IPS-NIHi11 (cell line): ENCODE results near the gene YIPF4.
"Not testable (repeated sequence)": the region's sequence is repeated elsewhere in the genome, so short reads cannot be mapped to it uniquely, and the experiment has no call there.

Experiments
- DNase-seq: peaks from one replicate; pipeline ENCODE4 v3.0.0; 2012; ENCODE audit warnings: mixed read lengths, low spot score

Gene YIPF4

DNA sequence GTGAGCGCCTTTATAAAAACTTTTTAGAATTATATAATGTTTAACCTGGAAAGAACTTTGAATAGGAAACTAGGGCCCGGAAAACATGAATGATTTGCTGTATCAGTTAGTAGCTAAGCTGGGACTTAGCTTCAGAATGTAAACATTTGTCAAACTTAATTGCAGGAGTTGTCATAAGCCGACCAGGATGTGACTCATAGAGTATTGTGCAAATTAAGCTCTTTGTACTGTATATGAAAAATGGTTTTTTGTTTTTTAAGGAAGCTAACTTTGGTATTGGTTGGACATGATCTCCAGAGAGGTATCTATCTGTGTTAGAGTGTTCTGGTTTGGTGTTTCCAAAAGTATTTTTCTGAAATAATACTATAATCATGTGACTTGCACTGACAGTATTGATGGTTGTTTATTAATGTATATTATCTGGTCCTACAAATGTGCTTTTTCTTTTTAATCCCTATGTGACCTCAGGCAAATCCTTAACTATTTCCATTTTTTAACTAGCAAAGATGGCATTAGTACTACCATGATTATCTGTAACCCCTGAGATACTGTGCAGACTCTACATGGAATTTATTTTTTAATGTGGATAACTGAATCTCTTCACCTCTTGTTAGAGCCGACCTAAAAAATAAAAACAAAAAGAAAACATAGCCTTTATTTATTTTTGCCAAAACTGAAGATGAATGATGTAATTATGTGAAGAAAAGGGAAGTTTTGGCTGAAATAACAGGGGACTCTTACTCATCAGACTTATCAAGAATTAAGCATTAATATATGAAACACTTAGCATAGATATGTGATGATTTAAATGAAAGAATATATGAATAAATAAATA is 11.7 kb downstream of the YIPF4 start:
- DNase-seq = no peak

DNA sequence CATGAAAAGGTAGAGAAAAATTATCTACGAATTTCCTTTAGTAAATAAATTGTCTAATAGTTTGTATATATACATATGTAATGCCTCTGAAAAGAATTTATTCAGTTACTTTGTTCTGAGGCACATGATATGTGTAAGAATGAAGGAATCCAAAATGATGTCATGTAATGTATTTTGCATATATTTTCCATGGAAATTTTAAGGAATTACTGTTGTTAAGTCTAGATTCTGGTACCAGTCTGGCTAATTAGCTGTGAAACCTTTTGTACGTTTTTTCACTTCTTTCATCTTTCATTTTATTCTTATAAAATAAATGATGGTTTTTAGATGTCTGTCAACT is 12.3 kb downstream of the YIPF4 start:
- DNase-seq = no peak

DNA sequence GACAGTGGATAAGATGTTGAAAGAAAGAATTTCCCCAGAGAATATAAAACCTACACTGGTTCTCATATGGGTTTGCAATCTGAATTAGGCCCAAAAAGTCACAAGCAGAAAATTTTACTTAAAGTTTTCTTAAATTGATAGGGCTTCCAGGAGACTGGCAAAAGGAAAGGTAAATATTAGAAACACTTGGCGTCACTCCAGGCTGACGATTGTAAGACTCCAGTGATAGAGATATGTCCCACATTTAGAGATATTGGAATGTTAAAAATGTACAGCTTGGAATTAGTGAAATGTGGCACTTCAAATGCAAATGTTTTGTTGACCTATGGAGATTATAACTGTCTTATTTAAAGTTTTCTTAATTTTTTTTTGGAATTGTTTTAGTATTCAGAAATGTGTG is 14.0 kb downstream of the YIPF4 start:
- no peak for DNase-seq

- not testable (repeated sequence) for DNase-seq
Observed at GRCh38 chr2:32293493-32293892, 15.8 kb downstream of the YIPF4 start.

GRCh38 chr2:32293966-32294562 is 16.4 kb downstream of the YIPF4 start:
- not testable (repeated sequence) for DNase-seq

DNA sequence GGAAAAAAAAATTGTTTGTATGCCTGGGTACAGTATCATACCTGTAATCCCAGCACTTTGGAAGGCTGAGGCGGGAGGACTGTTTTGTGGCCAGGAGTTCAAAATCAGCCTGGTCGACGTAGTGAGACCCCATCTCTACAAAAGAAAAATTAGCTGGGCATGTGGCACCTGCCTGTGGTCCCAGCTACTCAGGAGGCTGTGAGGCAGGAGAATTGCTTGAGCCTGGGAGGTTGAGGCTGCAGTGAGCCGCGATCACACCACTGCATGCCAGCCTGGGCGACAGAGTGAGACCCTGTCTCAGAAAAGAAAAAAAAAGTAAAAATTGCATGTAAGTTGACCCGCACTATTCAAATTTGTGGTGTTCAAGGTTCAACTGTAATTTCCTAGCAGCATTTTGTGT is 32.9 kb downstream of the YIPF4 start:
- no peak for DNase-seq

DNA sequence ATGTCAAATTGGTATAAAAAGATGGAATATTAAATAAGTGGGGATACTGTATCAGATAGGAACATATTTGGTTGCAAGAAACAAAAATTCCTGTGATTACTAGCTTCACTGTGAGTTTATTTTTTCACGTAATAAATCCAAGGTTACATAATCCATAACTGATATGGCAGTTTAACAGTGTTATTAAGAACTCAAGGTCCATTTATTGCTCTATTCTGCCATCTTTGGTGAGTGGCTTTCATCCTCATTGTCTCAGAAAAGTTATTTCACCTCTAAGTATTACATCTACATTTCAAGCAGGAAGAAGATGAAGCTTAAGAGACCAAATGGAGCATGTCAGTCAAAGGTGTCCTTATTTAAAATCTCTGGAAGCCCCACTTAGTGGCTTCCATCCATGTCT is 37.2 kb downstream of the YIPF4 start:
- DNase-seq = no peak

DNA sequence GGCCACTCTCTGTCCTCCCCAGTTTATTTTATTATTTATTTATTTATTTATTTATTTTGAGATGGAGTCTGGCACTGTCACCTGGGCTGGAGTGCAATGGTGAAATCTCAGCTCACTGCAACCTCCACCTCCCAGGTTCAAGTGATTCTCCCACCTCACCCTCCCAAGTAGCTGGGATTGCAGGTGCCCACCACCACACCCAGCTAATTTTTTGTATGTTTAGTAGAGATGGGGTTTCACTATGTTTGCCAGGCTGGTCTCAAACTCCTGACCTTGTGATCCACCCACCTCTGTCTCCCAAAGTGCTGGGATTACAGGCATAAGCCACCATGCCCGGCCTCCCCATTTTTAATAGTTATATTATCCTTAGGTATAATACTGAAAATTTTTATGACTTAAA is 51.0 kb downstream of the YIPF4 start:
- not testable (repeated sequence) for DNase-seq

DNA sequence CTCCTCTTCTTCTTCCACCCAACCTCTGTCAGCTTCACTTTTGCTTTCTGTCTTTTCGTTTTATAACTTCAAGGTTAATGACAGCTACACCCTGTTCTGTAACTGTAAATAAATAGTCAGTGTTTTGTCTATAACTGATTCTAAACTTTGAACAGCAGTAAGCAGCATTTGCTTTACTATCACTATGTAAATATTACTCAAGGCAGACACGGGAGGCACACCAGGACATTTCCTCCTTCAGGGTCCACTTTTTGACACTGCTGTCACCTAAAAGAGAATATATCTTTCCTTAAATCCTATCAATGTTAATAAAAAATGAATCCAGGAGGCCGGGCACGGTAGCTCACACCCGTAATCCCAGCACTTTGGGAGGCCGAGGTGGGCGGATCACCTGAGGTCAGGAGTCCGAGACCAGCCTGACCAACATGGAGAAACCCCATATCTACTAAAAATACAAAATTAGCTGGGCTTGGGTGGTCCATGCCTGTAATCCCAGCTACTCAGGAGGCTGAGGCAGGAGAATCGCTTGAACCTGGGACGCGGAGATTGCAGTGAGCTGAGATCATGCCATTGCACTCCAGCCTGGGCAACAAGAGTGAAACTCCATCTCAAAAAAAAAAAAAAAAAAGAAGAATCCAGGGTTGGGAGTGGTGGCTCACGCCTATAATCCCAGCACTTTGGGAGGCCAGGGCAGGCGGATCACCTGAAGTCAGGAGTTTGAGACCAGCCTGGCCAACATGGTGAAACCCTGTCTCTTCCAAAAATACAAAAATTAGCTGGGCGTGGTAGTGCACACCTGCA is 51.7 kb downstream of the YIPF4 start:
- DNase-seq = not testable (repeated sequence)

GRCh38 chr2:32330136-32330535 is 52.4 kb downstream of the YIPF4 start:
- no peak for DNase-seq

- no peak for DNase-seq
Observed at GRCh38 chr2:32342801-32343200, 65.1 kb downstream of the YIPF4 start.

DNA sequence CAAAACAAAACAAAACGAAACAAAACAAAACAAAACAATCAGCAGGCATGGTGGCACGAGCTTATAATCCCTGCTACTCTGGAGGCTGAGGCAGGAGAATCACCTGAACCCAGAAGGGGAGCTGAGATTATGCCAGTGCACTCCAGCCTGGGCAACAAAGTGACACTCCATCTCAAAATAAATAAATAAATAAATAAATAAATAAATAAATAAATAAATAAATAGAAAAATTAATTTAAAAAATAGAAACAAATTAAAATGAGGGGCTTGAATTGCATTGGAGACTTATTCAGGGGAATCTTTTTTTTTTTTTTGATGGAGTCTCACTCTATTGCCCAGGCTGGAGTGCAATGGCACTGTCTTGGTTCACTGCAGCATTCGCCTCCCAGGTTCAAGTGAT is 73.1 kb downstream of the YIPF4 start:
- not testable (repeated sequence) for DNase-seq

GRCh38 chr2:32355976-32356680 is 78.4 kb downstream of the YIPF4 start:
- DNase-seq = no peak

GRCh38 chr2:32356681-32357317 is 79.1 kb downstream of the YIPF4 start, which contains the start of gene BIRC6:
TSS of gene BIRC6 (plus strand) at chr2:32357023. CDS start at chr2:32357162, 139 bp downstream.
- peak; percentile 96 for DNase-seq

DNA sequence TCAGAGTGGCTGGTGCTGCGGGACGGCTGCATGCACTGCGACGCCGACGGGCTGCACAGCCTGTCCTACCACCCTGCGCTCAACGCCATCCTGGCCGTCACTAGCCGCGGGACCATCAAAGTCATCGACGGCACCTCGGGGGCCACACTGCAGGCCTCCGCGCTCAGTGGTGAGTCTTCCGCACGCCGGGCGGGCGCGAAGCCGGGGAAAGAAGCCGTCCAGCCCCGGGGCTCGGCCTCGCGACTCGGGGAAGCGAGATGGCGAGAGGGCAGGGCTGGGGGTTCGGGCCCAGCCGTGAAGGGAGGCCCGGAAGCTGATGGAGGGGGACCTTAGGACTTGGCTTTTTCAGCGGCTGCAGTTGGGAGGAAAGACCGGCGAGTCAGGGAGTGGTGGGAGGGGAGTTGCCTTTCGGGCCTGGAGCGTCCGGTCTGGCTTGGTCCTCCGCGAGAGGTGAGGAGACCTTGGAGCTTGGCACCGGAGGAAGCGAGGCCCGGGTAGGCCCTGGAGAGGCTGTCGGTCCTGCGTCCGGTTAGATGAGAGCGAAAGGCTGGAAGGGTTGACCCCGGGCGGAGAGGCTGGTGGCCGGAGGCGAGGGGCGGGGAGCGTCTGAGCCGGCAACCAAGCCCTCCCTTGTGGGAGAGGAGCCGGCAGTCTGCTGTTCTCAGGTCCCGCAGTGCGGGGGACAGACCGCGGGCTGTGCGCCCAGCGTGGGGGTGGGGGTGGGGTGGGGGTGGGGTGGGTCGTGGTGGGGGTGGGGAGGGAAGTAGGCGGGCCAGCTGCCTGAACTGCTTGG is 79.8 kb downstream of the YIPF4 start:
- DNase-seq = peak; percentile 68

DNA sequence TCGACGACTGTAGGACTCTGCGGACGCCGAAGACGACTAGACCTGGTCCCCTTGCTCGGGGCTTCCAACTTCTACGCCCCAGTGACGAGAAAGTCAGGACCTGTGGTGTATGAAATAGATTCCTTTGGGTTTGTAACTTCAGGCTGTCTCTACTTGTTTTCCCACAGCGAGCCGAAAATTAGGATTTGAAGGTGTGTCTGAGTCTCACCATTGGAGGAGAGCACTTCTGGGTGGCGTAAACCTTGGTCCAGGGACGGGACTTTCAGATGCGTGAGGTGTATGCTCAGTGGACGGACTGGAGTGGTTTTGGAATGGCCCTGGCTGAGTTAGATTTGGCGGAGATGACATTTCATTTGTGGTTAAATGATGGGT is 80.4 kb downstream of the YIPF4 start:
- DNase-seq = no peak

- no peak for DNase-seq
Observed at GRCh38 chr2:32360416-32360815, 82.7 kb downstream of the YIPF4 start.

- DNase-seq = not testable (repeated sequence)
Observed at GRCh38 chr2:32362997-32363396, 85.3 kb downstream of the YIPF4 start.

DNA sequence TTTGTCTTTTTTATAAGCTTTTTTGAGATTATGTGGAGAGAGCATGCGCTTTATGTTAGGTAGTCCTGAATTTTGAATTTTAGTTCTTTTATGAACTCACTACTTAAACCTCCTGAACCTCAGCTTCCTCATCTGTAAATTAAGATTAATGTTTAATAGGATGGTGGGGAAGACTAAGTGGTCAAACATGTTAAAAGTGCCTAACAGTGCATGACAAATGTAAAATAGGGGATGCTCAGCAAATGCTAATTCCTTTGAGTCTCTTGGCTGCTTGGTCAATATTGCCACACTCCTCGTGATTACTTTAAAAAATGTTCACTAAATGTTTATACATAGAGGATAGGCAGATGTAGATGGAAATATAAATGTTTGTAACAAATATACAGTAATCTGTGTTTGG is 85.9 kb downstream of the YIPF4 start:
- DNase-seq = no peak

GRCh38 chr2:32364290-32364689 is 86.6 kb downstream of the YIPF4 start:
- not testable (repeated sequence) for DNase-seq

DNA sequence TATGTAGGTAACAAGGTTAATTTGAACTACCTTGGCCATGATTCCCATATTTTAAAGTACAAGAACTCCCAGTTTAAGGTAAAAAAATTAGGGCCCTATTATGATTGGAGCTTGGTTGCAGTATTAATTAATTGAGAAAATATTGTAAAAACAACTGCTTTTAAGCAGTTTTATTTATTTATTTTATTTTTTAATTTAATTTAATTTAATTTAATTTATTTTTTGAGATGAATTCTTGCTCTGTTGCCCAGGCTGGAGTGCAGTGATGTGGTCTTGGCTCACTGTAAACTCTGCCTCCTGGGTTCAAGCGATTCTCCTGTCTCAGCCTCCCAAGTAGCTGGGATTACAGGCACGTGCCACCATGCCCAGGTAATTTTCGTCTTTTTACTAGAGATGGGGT is 88.0 kb downstream of the YIPF4 start:
- DNase-seq = not testable (repeated sequence)
